ENCODE measurements around the gene ZHX3.

ZHX3 gene

DNA sequence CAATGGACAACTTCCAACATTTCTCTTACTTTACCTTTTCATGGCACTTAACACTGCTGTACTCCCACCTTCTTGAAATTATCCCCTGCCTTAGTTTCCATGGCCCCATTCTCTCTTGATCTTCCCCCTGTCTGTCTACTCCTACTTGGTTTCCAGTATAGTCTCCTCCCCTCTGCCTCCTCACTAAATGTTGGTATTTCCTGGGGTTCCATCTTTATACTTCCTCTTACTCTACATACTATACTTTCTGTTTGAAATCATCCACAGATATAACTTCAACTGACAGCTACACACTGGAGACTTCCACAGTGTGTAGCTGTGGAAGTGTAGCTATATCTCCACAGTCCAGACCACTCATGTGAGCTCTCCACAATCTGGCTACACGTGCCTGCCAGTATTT is 13.5 kb downstream of the ZHX3 start:
- DNase-seq (ENCODE audit: low read depth in 3 of 3), result no peak

DNA sequence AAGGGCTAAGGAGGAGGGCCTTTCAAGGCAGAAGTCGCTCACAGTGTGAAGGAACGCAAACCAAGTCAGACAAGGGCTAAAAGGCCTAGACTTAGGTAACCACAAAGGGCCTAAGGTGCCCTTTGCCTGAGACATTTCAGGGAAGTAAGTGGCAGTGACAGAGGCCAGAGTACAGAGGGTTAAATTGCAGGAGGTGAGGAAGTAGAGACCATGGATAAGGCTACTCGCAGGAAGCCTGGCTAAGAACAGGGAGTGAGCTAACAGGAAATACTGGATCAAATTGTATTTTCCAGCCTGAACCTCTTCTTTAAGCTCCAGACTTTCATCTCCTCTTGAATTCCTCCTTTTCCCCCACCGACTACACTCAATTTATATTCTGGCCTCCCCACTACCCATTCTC is 16.6 kb downstream of the ZHX3 start:
- DNase-seq (ENCODE audit: low read depth in 3 of 3), result no peak

DNA sequence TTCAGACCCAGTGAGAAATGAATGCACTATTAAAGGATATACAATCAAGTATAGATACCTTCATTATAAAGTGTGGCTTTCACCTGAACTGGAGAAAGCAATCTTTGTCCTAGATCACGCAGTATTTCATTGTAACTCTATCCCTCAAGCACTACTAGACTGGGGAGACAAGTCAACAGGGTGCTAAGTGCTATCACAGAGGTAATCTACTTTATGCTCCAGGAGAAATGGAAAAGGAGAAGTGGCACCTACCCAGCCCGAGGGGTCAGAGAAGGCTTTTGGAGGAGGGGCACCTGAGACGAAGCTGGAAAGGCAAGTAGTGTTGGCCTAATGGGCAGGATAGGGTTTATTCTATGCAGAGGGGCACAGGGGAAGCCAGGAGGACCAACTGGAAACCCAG is 17.1 kb downstream of the ZHX3 start:
- DNase-seq (ENCODE audit: low read depth in 3 of 3), result no peak

DNA sequence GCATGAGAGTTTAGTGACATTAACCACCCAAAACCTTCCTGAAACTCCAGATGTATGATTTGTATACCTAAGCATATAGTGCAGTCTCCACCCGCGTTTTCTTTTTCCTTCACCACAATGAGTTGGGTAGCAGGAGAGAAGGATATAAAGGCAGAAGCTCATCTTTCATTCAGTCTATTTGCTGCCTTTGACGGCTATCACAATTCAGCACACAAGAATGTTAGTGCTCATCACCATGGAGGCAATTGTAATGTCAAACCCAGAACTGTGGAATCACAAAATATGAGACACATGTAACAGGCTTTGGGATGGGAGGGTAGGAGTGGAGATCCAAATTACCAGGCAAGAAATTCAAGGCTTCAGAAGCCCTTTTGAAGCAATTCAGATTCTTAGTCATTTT is 17.6 kb downstream of the ZHX3 start:
- DNase-seq (ENCODE audit: low read depth in 3 of 3), result no peak

DNA sequence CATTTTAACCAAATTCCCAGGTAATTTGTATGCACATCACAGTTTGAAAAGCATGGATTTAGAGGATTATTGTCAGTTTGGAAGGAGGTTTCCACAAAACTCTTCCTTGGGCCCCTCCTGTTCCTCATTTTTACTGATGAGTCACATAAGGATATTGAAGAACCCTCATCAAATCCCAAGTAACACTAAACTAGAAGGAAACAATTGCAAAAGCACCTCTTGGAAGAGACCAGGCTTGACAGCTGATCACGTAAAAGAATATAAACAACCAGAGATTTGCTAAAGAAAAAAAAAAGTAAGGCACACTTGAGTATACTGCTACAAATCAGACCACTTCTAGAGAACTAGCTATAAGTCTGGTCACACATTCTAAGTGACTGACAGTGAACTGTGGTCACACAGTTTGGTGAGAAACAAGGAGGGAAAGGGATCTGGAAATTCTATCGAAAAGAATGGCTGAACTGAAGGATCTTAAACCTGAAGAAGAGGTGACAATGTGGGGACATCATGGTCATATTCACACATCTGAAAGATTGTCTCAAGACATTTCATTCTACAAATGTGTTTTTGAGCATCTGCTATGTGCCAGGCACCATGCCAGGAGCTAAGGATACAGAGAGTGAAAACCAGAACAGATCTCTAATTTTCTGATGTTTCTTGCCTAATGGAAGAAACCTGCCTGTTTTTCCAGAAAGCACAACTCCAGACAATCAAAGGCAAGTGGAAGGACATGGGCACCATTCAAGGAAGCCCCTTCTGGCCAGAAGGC is 24.1 kb downstream of the ZHX3 start:
- no peak for DNase-seq (ENCODE audit: low read depth in 3 of 3)

DNA sequence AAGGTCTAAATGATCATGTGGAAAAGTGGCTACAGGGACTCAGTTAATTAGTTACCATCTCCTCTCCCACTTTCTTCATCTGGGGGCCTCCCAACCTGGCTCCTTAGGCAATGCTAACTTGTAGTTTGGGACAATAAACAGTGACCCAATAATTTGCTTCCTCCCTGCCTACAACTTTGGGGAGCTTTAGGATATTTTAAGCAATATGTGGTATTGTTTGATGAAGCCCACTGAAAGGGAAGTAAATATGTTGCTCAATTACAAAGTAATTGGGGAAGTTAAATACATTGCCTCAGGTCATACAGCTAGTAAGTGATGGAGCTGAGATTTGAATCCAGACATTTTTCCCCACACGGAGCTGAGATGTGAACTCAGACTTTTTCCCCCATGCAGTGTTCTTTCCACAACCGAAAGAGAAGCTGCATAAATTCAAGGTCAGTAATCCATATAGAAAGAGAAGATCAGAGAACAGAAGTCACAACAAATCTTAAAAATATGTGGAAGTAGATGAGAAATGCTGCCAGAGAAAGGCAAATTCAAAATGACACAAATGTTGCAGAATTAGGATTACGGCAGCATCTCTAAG is 26.6 kb downstream of the ZHX3 start:
- no peak for DNase-seq (ENCODE audit: low read depth in 3 of 3)

DNA sequence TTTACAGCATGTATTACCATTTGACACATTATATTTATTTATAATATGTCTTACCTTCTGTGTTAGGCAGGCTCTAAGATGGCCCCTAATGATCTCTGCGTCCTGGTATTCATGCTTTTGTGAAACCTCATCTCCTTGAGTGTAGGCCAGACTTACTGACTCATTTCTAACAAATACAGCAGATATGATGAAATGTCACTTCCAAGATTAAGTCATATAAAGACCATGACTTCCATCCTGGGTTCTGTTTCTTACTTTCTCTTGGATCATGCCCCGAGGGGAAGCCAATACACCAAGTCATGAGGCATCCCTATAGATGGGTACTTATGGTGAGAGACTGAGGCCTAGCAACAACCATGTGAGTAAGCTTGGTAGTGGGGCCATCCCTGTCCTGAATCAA is 30.2 kb downstream of the ZHX3 start:
- no peak for DNase-seq (ENCODE audit: low read depth in 3 of 3)

DNA sequence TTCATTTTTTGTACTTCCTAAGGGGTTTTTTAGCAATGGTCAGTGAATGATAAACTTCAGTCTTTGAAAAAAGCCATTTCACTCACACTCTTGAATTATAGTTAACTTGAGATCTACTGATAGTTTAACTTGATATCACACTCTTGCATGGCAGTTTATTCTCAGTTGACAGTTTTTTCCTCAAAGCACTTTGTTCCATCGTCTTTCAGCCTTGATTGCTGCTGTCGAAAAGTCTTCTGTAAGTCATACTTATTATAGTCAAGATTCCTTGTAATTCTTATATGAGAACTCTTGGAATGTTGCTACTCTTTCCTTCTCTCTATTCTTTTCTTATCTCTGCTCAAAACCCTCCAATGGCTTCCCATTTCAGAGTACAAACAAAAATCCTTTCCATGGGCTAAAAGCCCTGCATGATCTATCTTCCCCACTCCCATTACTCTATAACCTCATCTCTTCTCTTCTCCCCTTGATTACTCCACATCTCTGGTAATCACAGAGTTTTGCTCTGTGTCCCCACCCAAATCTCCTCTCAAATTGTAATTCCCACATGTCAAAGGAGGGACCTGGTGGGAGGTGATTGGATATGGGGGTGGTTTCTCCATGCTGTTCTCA is 31.2 kb downstream of the ZHX3 start:
- no peak for DNase-seq (ENCODE audit: low read depth in 3 of 3)

DNA sequence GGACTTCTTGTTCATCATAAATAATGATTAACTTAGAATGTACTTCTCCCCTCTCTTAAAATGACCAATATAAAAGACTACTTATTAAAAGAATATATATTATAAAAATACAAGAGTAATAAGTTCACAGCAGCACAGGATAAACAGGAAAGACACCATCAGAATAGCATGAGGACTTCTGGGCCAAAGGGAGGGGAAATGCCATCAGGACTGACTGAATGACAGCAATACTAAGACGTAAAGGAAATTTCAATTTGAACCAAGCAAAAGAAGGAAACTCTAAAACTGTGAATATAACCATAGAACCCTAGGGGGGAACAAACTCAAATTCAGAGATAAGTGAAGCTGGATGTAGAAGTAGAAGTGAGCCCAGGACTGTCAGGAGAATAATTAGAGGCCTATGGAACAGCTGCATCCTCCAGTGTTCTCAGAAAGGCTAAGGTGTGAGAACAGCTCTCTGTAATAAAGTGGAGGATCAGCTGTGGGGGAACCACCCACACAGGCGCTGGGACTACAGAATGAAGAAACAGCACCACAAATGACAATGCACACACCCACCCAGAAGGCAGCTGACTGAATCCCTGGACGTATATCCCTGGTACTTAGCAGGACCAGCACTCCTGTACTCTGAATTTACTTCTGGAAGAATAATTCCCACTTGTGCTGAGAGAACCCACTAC is 37.8 kb downstream of the ZHX3 start:
- no peak for DNase-seq (ENCODE audit: low read depth in 3 of 3)

DNA sequence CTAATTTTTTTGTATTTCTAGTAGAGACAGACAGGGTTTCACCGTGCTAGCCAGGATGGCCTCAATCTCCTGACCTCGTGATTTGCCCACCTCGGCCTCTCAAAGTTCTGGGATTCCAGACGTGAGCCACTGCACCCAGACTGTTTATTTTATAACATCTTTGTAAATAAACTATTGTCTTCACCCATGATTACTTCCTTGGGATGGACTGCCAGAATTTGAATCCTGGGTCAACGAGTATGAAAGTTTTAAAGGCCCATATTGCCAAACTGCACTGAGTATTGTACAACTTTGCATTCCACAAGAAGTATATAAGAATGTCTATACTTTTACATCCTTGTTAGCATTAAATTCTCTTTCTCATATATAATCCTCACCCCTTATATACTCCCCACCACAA is 38.6 kb downstream of the ZHX3 start:
- DNase-seq (ENCODE audit: low read depth in 3 of 3), result no peak

DNA sequence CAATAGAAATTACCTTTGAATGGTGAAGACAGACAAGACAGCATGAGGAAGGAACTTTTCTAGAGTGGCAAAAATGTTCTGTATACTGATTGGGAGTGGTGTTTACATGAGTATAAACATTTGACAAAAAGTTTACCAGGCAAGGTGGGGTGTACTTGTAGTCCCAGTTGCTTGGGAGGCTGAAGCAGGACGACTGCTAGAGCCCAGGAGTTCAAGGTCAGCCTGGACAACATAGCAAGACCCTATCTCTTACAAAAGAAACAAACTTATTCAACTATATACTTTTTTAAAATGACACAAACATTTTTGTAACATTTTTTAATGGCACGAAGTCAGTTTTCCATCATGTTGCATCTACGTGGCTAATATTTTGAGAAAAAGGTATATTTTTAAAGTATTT is 40.5 kb downstream of the ZHX3 start:
- DNase-seq (ENCODE audit: low read depth in 3 of 3), result no peak

DNA sequence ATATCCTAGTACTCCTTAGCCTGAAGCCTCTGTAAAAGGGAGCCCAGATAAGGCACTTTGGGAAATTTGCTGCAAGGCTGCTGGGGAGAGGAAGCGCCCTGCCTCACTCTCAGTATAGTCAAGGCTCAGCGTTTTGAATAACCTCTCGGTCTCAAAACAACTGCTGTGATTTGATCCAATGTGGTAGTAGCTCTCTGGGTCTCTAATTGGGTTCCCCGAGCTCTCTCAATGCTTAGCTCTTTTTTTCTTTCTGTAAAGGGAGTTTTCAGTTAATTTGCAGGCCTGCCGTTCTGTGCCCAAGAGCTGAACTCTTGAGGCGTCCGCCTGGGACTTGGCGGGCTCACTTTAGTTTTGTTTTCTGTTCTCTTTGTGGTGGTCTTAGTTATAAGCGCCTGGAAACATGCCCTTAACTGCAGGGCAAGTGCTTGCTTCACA is 41.2 kb downstream of the ZHX3 start:
- DNase-seq (ENCODE audit: low read depth in 3 of 3), result no peak

DNA sequence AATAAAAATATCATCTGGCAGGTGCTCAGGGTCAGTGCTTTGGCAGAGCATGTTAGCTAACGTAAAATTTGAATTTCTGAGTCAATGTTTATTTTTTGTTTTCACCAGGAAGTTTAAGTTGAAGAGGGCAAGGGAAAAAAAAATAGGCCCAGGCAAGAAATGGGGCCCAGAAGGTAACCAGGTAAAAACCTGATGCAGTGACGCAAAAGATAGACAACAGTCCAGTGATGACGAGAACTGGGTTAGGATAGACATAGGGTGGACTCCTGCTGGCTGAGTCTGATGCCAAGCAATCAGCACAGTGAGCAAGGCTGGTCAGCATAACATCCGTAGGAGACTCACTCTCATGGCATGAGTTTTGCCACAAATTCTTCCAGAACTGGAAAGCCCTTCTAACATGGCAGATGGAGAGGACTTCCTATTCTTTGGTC is 42.2 kb downstream of the ZHX3 start:
- DNase-seq (ENCODE audit: low read depth in 3 of 3), result no peak

DNA sequence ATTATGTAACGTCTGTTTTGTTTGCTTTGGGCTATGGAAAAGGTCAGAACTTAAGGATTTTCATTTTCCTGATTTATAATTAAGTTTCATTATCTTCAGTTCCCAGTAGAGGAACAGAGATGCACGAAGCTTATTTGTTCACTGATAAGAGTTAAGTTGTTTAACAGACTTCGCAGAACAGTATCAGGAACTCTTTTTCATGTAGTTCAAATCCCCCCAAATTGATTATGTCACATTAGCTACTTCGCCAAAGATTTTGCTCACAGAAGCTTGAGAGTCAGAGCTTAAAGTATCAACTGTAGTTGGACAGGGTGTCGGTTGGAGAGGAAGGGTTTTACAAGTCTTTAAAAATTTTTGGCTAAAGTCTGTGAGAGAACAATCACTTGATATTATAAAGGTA is 43.4 kb downstream of the ZHX3 start:
- no peak for DNase-seq (ENCODE audit: low read depth in 3 of 3)

DNA sequence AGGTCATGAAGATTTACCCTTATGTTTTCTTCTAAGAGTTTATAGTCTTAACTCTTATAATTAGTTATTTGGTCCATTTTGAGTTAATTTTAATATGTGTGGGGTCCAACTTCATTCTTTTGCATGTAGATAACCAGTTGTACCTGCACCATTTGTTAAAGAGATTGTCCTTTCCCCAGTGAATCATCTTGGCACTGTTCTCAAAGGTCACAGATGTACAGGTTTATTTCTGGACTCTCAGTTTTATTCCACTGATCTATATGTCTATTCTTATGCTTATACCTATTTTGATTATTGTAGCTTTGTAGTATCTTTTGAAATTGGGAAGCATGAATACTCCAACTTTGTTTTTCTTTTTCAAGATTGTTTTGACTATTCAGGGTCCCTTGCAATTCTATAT is 44.1 kb downstream of the ZHX3 start:
- DNase-seq (ENCODE audit: low read depth in 3 of 3), result no peak

DNA sequence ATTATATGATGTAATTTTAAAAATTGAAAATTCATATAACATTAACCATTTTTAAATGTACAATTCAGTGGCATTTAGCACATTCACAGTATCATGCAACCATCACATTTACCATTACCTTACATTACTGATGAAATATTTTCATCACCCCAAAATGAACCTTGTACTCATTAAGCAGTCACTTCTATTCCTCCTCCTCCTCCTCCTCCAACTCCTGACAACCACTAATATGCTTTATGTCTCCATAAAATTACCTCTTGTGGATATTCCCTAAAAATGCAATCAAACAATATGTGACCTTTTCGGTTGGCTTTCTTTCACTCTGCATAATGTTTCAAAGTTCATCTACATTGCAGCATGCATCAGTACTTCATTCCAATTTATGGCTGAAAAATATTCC is 45.2 kb downstream of the ZHX3 start:
- DNase-seq (ENCODE audit: low read depth in 3 of 3), result no peak

DNA sequence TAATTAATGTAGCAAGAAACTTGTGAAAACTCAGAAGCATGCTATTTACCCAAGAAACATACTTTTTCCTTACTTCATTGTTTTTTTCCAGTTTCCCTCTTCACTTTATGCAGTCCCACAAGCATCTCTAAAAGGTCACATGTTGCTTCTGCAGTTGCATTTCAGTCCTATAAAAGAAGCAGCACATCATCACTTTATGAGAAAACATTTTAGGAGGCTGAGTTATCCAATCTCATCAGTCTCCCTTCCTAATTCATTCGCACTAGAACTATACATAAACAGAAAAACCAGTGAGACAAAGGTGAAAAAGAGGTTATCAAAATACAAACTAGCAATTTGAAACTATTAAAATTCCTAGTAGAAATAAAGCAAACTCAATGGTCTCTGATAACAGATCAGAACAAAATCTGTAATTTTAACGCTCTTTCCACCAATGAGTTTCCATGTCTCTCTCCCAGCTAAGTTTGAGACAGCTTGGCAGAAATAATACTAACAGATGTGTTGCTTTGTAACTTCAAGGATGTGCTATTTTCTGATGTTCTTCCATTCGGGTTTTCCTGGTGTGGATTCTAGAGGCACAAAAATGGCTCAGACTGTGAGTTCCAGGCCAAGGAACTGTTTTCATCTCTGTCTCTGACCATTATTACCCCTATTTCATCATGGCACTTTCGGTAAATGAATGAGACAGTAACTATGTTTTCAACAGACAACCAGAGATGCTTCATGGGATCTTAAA is 48.4 kb downstream of the ZHX3 start:
- DNase-seq (ENCODE audit: low read depth in 3 of 3), result no peak

DNA sequence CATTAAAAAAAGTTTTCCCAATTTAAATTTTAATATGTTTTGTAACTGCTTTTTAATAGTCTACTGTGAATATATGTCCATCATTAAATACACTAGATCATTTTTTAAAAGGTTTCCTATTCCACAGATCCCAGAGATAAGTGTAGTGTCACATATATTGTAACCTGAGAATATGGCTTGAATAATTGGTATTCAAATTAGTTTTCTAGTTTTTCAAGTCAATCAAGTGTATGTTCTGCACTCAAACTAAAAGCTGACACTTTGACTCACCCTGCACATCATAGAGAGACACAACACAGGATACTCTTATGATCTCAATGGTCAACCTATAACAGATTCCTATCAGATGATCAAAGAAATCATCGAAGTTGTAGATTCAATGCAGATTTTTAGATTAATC is 49.1 kb downstream of the ZHX3 start:
- no peak for DNase-seq (ENCODE audit: low read depth in 3 of 3)

DNA sequence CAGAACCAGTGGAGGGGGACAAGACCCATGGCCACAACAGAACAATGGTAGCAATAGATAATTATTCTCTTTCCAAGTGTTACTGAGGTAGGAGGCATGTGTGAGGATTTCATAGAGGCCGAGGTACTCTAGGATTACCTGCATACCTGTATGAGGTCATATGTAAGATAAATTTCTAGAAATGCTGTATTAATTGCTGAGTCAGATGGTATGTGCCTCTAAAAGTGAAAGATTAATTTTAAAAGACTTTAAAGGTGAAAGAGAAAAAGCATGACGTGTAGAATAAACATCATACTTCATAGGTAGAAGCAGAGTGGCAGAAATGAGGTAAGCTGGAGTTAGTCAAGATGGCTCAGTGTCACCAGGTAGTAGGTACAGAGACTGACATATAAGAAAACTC is 51.6 kb downstream of the ZHX3 start:
- no peak for DNase-seq (ENCODE audit: low read depth in 3 of 3)

DNA sequence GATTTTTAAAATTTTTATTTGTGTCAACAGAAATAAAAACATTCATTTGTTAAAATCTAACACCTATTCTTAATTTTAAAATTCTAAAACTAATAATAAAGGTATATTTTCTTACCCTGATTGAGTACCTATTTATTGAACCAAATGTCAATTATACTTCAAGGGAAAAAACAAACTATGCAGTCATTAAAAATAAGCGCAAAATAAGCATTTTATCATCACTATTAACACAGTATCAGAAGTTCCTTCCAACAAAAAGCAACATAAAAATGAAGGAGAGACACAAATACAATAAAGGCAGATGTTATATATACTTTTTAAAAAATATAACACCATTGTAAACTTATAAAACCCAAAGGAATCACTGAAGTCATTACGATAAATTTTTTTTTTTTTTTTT is 52.7 kb downstream of the ZHX3 start:
- no peak for DNase-seq (ENCODE audit: low read depth in 3 of 3)

DNA sequence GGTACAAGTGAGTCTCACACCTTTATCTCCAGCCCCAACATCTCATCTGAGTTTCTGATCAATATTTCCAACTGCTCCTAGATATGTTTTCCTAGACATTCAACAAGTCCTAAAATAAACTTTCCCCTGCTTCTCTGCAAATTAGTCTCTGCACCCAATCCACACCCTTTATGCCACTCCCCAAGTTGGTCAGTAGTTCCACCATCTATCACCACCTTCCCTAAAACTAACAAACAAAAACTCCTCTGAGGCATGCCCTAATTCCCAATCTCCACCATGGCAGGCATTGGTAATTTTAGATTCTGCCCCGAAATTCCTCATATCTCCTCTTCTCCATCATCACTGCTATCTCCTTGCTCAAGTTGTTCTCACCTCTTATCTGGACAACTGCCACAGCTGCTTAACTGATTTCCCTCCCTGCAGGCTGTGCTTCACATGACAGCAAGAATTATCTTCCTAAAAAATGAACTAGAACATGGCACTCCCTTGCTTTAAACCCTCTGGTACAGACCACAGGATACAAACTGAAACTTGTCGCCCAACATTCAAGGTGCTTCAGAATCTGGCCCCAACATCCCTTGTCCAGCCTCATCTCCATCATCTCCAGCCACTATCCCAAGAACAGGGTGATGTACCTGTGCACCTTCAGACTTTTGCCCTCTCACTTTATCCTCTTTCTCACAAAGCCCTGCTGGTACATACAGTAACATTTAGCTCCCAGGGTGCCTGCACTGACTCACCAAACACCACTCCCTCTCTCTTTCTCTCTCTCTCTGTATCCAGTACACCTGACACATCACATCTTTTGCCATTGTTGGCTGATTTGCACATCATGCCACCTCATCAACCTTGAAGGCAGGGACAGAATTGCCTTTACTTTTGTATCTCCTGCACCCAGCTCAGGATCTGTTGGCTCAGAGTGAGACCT is 55.5 kb downstream of the ZHX3 start:
- DNase-seq (ENCODE audit: low read depth in 3 of 3), result no peak

Measured in stimulated activated CD4-positive, alpha-beta T cell treated with anti-CD3 and anti-CD28 coated beads, TNF-alpha, amount 100 ng/mL, for 24 hours (primary cell).